Measurements from ENCODE around the gene NNT. TPM values are rescaled to one million over a fixed set of nuclear protein-coding genes. Genes with fewer than 3 reads are reported as not detected.
"Not testable (repeated sequence)": the region's sequence is repeated elsewhere in the genome, so short reads cannot be mapped to it uniquely, and the experiment has no call there.

NNT gene
- total and polyA plus RNA-seq, 2 of the 13 experiments (the other 11 are each of a cell fraction or from before 2014, with no cell fraction given), result 21.1 to 58.0 TPM

GRCh38 chr5:43556607-43556856 lies 46.4 kb upstream of the NNT start (continued):
- TF ChIP-seq KAT8 (CRISPR knock-in tag; IDR thresholded peaks at IDR 0.05) (0 out of 2 replicates have a peak, but pooled peaks have one; percentile 40), TCF12 (CRISPR knock-in tag; IDR thresholded peaks at IDR 0.05) (0 out of 2 replicates have a peak, but pooled peaks have one; percentile 7), ZNF616 (CRISPR knock-in tag; IDR thresholded peaks at IDR 0.05; ENCODE audit: low read depth) (0 out of 2 replicates have a peak, but pooled peaks have one; percentile 52), KDM2A (CRISPR knock-in tag; IDR thresholded peaks at IDR 0.05; ENCODE audit: borderline replicate concordance, low read depth) (peak; percentile 54)
- TF ChIP-seq TCF12 (IDR thresholded peaks at IDR 0.05), result not testable (repeated sequence)

GRCh38 chr5:43556857-43557542 lies 46.0 kb upstream of the NNT start, which contains the start of gene PAIP1:
Gene PAIP1 (minus strand): TSS chr5:43557077. CDS start chr5:43556846, 231 bp downstream.
- CTCF ChIA-PET (ENCODE audit: low intra/inter-chr PET ratio, low total read pairs), result interaction anchor here (0.6 to 0.9 kb wide), 2 partner anchors 70 to 74 kb away, joined by 3 read pairs; partner anchors contain the start of gene TMEM267
- no peak for FAIRE-seq
- in situ Hi-C loops (cut with HindIII; ENCODE audit: extremely low pct_ligation_motif_present, low pct_unique_long_range_greater_than_20kb), result no loop called here
- WGBS (ENCODE audit: low lambda C conversion rate), result 2% methylated on average over 9 of the region's 79 CpGs
- H3K4me1 ChIP-seq (ENCODE audit: insufficient read depth, low read length), result peaks cover 48% of the 10 kb centered on the region
- intact Hi-C loops (cut with micrococcal nuclease; ENCODE audit: unreplicated experiment), result loop anchor here (1.0 to 5.0 kb wide), 3 partner anchors 45 to 155 kb away; partner anchors contain the start of gene TMEM267
- peak; percentile 66 for DNase-seq (ENCODE audit: low spot score)
- peak within 1 kb of the TSS; percentile 95 for H3K27ac ChIP-seq (ENCODE audit: extremely low read length, insufficient read depth, low read length)
- no peaks in the 10 kb centered on the region; a peak in 2 of 5 replicates for H3K27me3 ChIP-seq (ENCODE audit: control insufficient read depth in 1 of 2, insufficient read depth in 2 of 2, low read length in 2 of 2)
- peak within 1 kb of the TSS; percentile 77 to 90 (median 84) for H3K4me3 ChIP-seq (replicated peaks in 1 of 3; ENCODE audit: insufficient read depth in 1 of 3, low read depth in 2 of 3, low read length in 3 of 3)
- H4K20me1 ChIP-seq (ENCODE audit: insufficient read depth, low read length), result peaks cover 11% of the 10 kb centered on the region
- H3K9me3 ChIP-seq (ENCODE audit: low read length), result no peaks in the 10 kb centered on the region
- TSS peak; percentile 93 for BruUV-seq (replicated peaks)
- peak within 1 kb of the TSS; percentile 98 for H3K4me2 ChIP-seq (ENCODE audit: low read depth, low read length)
- peaks cover 6 to 27% of the 10 kb centered on the region in 2 experiments; a peak in 2 of 5 replicates for H3K36me3 ChIP-seq (replicated peaks in 1 of 2; ENCODE audit: control insufficient read depth in 1 of 2, insufficient read depth in 2 of 2, low read length in 2 of 2)
- H3K79me2 ChIP-seq (ENCODE audit: insufficient read depth, low read length), result peaks cover 43% of the 10 kb centered on the region
- H2AFZ ChIP-seq (ENCODE audit: low read length), result peak within 1 kb of the TSS; percentile 96
- peak; percentile 89 for ATAC-seq
- peak within 1 kb of the TSS; percentile 93 for H3K9ac ChIP-seq (ENCODE audit: insufficient read depth, low read depth, low read length)
- POLR2A ChIA-PET, result interaction anchor here (1.0 to 2.8 kb wide), 3 partner anchors 46 to 73 kb away, joined by 3 to 16 read pairs (median 4); partner anchors contain the start of genes NNT and TMEM267
- TF ChIP-seq HOXA7 (CRISPR knock-in tag; IDR thresholded peaks at IDR 0.05) (0 out of 2 replicates have a peak, but pooled peaks have one; percentile 19), TMF1 (CRISPR knock-in tag; IDR thresholded peaks at IDR 0.05; ENCODE audit: low read depth) (peak; percentile 72; the same call in 1 of the 2 replicates), ZSCAN31 (CRISPR knock-in tag; IDR thresholded peaks at IDR 0.05; ENCODE audit: low read depth) (peak; percentile 68; the same call in 1 of the 2 replicates), HNRNPH1 (optimal IDR thresholded peaks at IDR 0.05; ENCODE audit: low read depth, low read length) (no peak), POLR2A (IDR thresholded peaks at IDR 0.05; ENCODE audit: insufficient read depth in 1 of 2, low read depth in 2 of 2, low read length in 2 of 2) (peak; percentile 54 to 72), NCOA2 (CRISPR knock-in tag; IDR thresholded peaks at IDR 0.05) (peak; percentile 21; the same call in 1 of the 2 replicates), ZNF33A (CRISPR knock-in tag; IDR thresholded peaks at IDR 0.05; ENCODE audit: borderline replicate concordance) (no peak), PHF21A (CRISPR knock-in tag; IDR thresholded peaks at IDR 0.05) (peak; percentile 60; the same call in 1 of the 2 replicates), ZNF552 (CRISPR knock-in tag; IDR thresholded peaks at IDR 0.05; ENCODE audit: borderline replicate concordance) (no peak), ZNF3 (CRISPR knock-in tag; IDR thresholded peaks at IDR 0.05) (no peak), ZNF75D (CRISPR knock-in tag; IDR thresholded peaks at IDR 0.05; ENCODE audit: borderline replicate concordance) (no peak), ZNF18 (CRISPR knock-in tag; IDR thresholded peaks at IDR 0.05; ENCODE audit: insufficient replicate concordance) (peak; percentile 82), SAFB2 (CRISPR knock-in tag; IDR thresholded peaks at IDR 0.05; ENCODE audit: borderline replicate concordance, low read depth) (peak; percentile 60; the same call in 1 of the 2 replicates)
- TF ChIP-seq, protein P1, sequence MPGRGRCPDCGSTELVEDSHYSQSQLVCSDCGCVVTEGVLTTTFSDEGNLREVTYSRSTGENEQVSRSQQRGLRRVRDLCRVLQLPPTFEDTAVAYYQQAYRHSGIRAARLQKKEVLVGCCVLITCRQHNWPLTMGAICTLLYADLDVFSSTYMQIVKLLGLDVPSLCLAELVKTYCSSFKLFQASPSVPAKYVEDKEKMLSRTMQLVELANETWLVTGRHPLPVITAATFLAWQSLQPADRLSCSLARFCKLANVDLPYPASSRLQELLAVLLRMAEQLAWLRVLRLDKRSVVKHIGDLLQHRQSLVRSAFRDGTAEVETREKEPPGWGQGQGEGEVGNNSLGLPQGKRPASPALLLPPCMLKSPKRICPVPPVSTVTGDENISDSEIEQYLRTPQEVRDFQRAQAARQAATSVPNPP (CRISPR knock-in tag; IDR thresholded peaks at IDR 0.05), result peak; percentile 53; the same call in 1 of the 2 replicates
- TF ChIP-seq, protein P2, sequence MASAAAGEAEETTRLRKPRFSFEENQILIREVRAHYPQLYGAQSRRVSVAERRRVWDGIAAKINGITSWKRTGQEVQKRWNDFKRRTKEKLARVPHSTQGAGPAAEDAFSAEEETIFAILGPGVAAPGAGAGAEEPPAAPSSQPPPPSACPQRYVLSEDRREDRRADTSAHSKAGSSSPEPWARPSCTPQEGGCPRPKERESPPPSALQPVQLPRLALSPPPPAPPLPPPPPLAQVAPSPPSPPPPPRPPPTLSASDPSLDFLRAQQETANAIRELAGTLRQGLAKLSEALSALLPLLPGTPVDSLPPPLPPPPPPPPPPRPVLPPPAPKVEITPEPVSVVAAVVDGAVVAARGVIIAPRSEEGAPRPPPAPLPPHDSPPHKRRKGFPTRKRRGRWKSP (CRISPR knock-in tag; IDR thresholded peaks at IDR 0.05), result peak; percentile 41; the same call in 1 of the 2 replicates

All from HepG2 (cell line).